ENCODE data around the gene PYROXD2.

The PYROXD2 gene

GRCh38 chr10:98416606-98417388 is 1.8 kb upstream of the PYROXD2 start:
- in situ Hi-C loops (cut with MboI; ENCODE audit: low sequenced_read_pairs) = no loop called here

GRCh38 chr10:98415731-98416119 is 743 bp upstream of the PYROXD2 start:
- in situ Hi-C loops (cut with MboI; ENCODE audit: low sequenced_read_pairs) = no loop called here

GRCh38 chr10:98414578-98414931 is 427 bp downstream of the PYROXD2 start:
- in situ Hi-C loops (cut with MboI; ENCODE audit: low sequenced_read_pairs) = no loop called here

GRCh38 chr10:98411768-98412167 is 3.2 kb downstream of the PYROXD2 start:
- in situ Hi-C loops (cut with MboI; ENCODE audit: low sequenced_read_pairs) = no loop called here

GRCh38 chr10:98411166-98411565 is 3.8 kb downstream of the PYROXD2 start:
- in situ Hi-C loops (cut with MboI; ENCODE audit: low sequenced_read_pairs) = no loop called here

GRCh38 chr10:98410759-98411158 is 4.2 kb downstream of the PYROXD2 start:
- in situ Hi-C loops (cut with MboI; ENCODE audit: low sequenced_read_pairs) = no loop called here

- in situ Hi-C loops (cut with MboI; ENCODE audit: low sequenced_read_pairs) = no loop called here
Observed at GRCh38 chr10:98410135-98410743, 4.7 kb downstream of the PYROXD2 start.

- in situ Hi-C loops (cut with MboI; ENCODE audit: low sequenced_read_pairs) = no loop called here
Observed at GRCh38 chr10:98408799-98409198, 6.2 kb downstream of the PYROXD2 start.

- in situ Hi-C loops (cut with MboI; ENCODE audit: low sequenced_read_pairs) = no loop called here
Observed at GRCh38 chr10:98407744-98408241, 7.2 kb downstream of the PYROXD2 start.

- in situ Hi-C loops (cut with MboI; ENCODE audit: low sequenced_read_pairs) = no loop called here
Observed at GRCh38 chr10:98407017-98407743, 7.8 kb downstream of the PYROXD2 start.

- in situ Hi-C loops (cut with MboI; ENCODE audit: low sequenced_read_pairs) = no loop called here
Observed at GRCh38 chr10:98405422-98405821, 9.6 kb downstream of the PYROXD2 start.

- in situ Hi-C loops (cut with MboI; ENCODE audit: low sequenced_read_pairs) = no loop called here
Observed at GRCh38 chr10:98404571-98405359, 10.2 kb downstream of the PYROXD2 start.

- in situ Hi-C loops (cut with MboI; ENCODE audit: low sequenced_read_pairs) = no loop called here
Observed at GRCh38 chr10:98403812-98404504, 11.0 kb downstream of the PYROXD2 start.

- in situ Hi-C loops (cut with MboI; ENCODE audit: low sequenced_read_pairs) = no loop called here
Observed at GRCh38 chr10:98402931-98403718, 11.9 kb downstream of the PYROXD2 start.

GRCh38 chr10:98402478-98402877 is 12.5 kb downstream of the PYROXD2 start:
- in situ Hi-C loops (cut with MboI; ENCODE audit: low sequenced_read_pairs) = no loop called here

- in situ Hi-C loops (cut with MboI; ENCODE audit: low sequenced_read_pairs) = no loop called here
Observed at GRCh38 chr10:98400482-98400881, 14.5 kb downstream of the PYROXD2 start.

GRCh38 chr10:98399784-98400183 is 15.2 kb downstream of the PYROXD2 start:
- in situ Hi-C loops (cut with MboI; ENCODE audit: low sequenced_read_pairs) = no loop called here

GRCh38 chr10:98397089-98397600 is 17.8 kb downstream of the PYROXD2 start:
- in situ Hi-C loops (cut with MboI; ENCODE audit: low sequenced_read_pairs) = no loop called here
